ENCODE results near the gene CAMTA1.

The CAMTA1 gene

DNA sequence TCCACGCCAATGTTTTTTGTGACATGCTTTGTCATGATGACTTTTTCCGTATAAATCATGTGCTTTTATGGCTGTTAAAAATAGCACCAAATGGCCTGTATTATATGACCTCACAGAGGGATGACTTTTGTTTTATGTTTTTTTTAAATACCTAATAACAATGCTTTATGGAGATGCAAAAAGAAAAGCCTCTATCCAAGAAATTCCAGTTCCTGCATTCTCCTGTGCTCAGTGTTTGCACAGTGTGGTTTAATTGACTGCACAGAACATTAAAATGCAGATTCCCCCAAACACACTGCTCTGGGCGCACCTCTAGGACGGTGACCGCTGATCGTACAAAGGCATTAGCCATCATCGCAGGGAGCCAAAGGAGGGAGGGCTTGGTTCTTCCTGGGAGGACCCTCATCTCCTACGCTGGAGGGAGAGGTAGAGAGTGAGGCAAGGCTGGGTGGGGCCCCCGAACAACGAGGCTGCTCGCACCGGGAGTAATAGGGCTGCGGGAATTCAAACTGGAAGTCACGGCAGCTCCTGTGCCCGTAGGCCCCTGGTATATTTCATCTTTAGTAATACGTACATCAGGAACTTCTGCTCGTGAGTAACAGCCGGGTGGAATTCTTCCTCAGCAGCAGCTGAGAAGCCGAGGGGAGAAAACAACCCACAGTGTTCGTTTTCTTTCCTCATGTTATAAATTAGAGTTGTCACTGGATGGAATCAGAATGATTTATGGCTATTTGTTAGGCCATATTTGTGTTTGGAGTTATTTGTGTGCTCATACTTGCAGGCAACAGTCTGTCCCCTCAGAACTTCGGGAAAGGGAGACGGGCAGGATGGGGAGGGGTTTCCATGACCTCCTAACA, 465.6 kb downstream of the CAMTA1 start:
- DNase-seq = no peak

GRCh38 chr1:7251454-7251800, 466.2 kb downstream of the CAMTA1 start:
- DNase-seq = no peak

DNA sequence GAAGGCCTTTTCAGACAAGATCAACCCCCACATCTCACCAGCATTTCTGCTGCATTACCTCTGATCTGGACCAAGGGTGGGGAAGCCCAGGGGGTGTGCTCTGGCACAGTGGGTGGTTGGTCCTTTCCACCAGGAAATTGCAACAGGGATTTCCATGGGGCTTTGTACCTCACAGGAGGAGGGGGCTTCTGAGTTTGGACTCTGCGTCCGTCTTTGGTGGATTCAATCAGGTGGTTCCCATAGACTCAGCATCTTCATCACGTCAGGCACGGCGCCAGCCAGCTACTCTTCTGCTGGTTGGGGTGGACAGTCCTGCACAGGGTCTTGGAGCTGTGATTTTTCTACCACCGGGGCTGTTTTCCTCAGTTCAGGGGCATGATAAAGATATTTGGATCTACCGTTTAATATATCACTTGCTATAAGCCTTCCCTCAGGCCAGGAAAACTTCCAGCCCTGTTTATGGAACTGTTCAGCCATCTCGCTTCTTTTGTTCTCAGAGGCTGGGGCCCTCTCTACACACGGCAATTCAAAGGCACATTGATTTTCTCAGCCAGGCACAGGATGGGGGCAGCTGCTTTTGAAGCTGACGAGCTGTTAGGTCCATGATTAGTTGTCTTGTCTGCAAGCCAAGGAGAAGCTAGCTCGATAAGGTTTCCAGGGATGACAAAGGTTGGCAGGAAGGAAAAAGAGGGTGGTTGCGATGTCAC, 467.3 kb downstream of the CAMTA1 start:
- no peak for DNase-seq

GRCh38 chr1:7253118-7253480, 467.8 kb downstream of the CAMTA1 start:
- peak; percentile 19 for DNase-seq

- DNase-seq = no peak
These were observed 468.8 kb downstream of the CAMTA1 start for GRCh38 chr1:7253988-7254587.

DNA sequence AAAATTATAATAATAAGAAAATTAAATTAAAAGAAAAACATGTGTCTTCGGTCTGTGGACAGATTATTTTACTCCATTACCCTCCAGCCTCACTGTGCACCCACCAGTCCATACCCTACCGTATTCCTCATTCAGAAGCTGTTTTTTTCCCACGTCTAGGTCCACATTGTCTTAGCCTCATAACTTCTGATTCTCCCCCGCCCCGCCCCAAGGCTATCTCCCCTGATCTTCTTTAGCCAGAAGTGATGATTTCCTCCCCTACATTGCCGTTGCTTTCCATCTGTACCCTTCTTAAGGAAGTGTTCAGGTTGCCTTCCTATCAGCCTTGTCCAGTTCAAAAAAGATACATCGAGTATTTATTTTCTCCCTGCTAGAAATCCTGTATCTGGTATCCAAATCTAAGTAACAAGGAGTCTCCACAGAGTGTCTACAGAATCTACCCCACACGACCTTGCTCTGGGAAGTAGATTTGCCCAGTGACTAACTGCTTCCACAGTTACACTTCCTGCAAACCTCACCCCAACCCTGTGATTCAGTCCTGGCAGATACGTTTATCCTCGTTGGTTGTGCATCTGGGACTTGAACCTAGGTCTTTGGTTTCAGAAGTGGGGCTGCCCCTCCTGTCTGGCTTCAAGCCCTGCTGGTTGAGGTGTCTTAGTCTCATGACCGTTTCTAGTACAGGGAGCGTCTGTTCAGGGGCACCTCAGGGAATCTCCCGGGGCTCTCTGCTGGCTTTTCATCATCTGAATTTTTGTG, 470.2 kb downstream of the CAMTA1 start:
- DNase-seq = no peak

- DNase-seq = no peak
These were observed 471.3 kb downstream of the CAMTA1 start for GRCh38 chr1:7256526-7256925.

DNA sequence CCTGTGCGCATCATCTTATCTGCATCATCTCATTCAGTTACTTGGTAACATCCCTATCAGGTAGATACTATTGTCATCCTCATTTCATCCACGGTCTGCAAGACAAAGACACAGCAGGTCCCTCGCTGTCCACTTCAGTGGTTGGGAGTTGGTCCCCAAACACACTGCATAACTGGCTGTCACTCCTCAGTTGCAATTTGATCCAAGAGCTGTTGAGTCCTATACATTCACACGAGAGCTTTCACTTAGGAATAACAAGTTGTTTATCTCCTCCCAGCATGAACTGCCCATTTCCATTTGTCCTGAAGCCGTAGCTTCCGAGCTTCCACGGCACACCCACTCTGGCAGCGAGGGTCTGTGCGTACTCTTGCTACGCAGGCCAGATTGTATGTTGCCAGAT, 472.0 kb downstream of the CAMTA1 start:
- no peak for DNase-seq

DNA sequence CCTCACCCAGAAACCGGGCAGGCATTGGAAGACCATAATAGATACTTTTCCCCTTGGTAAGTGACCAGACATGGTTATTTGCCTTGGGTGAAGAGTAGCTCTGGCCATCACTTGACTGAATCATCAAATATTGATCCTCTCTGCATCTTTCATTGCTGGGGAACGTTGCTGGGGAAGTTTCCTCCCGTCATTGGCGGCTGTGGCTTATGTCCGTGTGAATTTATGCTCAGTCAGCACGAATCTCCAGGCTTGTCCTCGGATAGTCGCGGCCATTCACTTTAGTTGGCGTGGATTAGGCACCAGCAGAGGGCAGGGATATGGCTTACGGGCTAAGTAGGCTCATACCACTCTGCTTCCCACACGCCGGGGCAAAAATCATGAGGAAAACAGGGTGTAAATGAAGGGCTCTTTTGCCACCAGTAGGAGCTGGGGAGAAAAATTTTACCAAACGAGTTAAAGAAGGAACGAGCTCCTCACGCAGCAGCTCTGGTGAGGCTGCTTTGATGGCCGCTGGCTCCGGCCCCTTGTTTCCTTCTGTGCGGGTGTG, 473.4 kb downstream of the CAMTA1 start:
- DNase-seq = no peak

GRCh38 chr1:7259955-7260354, 474.7 kb downstream of the CAMTA1 start:
- no peak for DNase-seq

DNA sequence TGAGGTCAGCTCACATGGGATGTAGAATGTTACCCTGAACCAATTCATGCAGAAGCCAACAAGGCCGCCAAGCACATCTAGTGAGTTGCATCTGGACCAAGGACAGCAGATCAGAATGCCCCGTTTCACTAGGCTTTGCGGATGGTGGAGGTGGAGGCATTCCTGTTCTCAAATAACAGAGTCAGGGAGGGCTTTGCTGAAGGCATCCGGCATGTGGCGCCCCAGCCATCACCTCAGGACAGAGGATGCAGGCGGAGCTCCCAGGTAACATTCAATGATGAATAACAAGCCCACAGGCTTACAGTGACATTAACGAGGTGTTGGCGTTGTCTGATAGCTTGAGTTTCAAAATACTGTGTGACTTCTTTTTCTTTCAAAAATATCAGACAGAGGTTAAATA, 476.2 kb downstream of the CAMTA1 start:
- DNase-seq = no peak

DNA sequence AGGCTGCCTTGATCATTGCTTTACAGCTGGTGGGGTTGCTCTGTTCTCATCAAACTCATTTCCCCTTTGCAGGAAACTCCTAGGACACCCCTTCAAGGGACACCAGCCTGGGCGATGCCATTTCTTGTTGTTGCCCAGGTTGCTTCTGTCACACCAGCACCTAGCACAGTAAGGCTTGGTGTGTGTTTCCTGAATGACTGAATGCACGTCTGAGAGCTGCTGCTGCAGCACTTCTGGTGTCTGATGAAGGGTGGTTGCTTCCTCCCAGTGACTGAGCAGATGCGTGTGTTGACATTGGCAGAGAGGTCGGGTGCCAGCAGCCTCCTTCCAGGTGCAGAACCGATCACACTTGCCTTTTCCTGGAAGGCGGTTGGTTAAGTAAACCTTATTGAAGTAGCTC, 477.4 kb downstream of the CAMTA1 start:
- DNase-seq = no peak

DNA sequence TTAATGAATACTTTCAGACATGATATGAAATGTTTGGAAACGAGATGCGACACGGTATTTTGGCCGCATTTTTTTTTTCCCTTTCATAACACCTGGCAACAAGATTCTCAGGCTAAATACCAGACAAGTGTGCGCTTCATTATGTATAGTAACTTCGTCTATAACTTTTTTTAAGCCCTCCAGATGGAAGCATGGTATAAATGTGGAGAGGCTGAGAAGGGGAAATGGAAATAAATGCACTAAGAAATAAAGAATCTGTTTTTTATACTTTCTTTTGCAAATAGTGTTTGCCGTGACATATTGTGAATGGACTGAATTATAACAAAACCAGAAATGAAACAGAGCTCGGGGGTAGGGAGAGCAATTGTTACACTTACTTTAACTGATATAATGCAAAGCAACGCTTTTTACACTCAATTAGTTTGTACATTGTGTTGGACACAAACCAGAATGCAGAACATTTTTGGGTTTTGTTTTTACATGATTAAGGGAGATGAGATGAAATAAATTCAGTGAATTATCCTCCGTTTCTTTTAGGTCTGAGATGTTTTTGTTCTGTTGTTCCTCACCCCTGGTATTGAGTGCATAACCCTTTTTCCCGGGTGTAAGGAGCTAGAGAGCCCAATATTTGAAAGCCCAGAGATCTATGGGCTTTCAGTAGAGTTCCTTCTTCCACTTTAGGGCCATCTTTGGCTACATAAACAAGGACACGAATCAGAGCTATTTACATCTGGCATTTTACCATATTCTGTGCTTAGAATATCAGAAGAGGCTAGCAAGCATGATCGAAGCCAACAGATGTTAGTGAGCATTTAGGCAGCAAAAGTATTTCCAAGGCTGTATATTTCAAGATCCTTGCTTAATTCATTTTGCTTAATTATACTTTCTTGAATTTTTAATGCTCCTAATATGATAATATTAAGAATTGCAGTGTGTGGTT, 478.0 kb downstream of the CAMTA1 start:
- DNase-seq = no peak

- DNase-seq = no peak
These were observed 478.8 kb downstream of the CAMTA1 start for GRCh38 chr1:7264101-7264500.

DNA sequence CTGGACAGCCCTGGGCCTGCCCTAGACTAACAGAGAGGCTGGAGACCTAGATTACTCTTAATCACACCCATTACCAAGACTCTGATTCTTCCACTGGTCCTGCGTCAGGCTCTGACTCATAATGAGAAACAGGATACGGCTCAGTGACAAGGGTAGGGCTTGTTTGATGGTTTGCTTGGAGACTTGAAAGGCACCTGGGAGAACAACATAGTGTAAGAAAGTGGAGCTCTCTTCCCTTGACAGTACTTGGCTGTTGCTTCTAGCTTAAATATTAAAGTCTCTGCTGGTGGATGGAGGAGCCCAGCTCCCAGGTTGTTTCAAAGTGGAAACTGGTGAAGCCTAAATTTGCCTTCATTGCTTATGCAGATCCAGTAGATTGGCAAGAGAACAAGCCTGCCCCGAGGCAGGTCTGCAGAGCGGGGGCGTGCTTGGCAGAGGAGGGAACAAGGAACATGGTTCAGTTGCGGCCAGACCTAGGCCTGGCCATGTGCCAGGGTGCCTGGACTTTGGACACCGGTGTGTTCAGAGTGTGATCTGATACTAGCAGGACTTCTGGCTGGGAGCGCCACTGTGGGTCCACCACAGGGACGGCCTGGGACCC, 480.6 kb downstream of the CAMTA1 start:
- DNase-seq = peak; percentile 93

DNA sequence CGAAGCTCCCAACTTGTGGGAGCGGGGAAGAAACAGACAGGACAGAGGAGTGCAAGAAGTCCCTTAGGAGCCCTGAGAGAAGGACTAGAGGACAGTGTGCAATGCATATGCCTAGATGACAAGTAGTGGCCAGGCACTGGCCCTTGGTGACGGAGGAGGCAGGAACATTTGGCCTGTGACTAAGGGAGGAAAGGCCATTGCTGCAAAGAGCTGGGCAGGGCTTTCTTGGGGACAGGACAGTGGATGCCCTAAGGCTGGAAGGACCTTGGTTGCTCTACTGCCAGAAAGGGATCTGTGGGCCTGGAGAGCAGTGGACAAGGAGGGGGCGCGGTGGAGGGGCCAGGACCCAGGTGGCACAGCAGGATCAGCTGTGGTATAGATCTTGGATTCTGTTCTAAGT, 481.3 kb downstream of the CAMTA1 start:
- no peak for DNase-seq

DNA sequence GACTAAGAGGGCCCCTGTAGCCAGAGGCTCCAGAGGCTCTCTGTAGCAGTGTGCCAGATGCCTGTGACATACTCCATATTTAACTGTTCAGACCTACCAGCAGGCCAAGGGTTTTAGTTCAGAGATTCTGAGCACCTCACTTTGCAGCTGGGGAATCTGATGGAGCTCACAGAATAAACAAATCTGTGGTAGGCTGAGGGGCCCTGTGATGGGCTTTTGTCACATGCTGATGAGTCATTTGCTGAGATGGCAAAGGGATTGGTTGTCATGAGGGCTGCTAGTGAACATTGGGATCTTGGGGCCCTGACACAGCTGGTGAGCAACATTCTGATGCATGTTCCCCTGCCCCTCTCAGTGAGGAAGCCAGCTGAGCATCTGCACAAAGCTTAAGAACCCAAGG, 482.2 kb downstream of the CAMTA1 start:
- peak; percentile 8 for DNase-seq

- DNase-seq = no peak
These were observed 483.7 kb downstream of the CAMTA1 start for GRCh38 chr1:7268983-7269382.

DNA sequence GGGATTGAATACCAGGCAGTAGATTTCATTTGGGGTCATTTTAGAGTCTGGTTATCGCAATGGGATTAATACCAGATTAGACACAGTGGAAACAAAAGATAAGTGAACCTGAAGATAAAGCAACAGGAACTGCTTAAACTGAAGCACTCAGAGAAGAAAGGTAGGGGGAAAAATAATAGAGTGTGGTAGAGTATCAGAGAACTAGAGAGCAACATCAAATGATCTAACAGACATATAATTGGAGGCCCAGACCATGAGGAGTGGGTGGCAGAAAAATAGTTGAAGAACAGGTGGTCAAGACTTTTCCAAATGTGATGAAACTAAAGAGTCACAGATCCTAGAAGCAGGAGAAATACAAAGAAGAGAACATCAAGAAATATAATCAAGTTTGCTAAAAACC, 484.3 kb downstream of the CAMTA1 start:
- DNase-seq = no peak

GRCh38 chr1:7274256-7274655, 489.0 kb downstream of the CAMTA1 start:
- no peak for DNase-seq

DNA sequence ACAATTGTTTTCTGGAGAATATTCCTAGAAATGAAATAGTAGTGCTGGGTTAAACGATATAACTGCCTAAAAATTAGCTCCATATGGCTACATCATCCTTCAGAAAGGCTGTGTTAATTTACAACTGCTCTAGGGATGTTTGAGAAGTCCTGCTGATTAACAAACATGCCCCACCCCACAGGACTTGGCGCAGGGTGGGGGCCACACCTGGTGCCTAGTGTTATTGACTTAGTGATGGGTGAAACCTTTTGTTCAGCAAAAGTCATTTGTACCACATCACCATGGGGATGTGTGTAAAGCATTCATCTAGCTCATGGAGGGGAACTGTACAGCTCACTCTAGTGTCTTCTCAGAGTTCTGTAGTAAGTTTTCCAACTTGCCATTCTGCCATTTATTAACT, 492.8 kb downstream of the CAMTA1 start:
- no peak for DNase-seq
